Activated B cell treated with CpG ODN at 0.5 μM for 24 hours (primary cell): Measurements from ENCODE around the gene LY9. TPM values are rescaled to one million over a fixed set of nuclear protein-coding genes. Genes with fewer than 3 reads are reported as not detected.

Source experiments
- ATAC-seq: fragments of 200-7000 bp; cut with Tn5 transposase; one replicate; pipeline ENCODE4 v1.10.0; 2021; ENCODE audit warnings: low read depth, mild to moderate bottlenecking, moderate library complexity
- CTCF ChIA-PET: fragments of 350-600 bp; sonication (Branson Sonifier 250); formaldehyde crosslinking; loops from one replicate; lab custom pipeline; 2021; ENCODE audit warnings: antibody characterized with exemption; lab: Charles Lee
- POLR2A ChIA-PET: fragments of 350-600 bp; sonication (Branson Sonifier 250); formaldehyde crosslinking; loops from one replicate; lab custom pipeline; 2021; ENCODE audit warnings: antibody characterized with exemption; lab: Charles Lee
- DNase-seq: peaks from one replicate; pipeline ENCODE4 v3.0.0; 2022
- H3K27ac Mint-ChIP-seq: one replicate; pipeline ENCODE4 v1.8.0; 2020; ENCODE audit warnings: mixed read lengths
- H3K27me3 Mint-ChIP-seq: one replicate; pipeline ENCODE4 v1.8.0; 2021; ENCODE audit warnings: mixed read lengths
- H3K36me3 Mint-ChIP-seq: one replicate; pipeline ENCODE4 v1.8.0; 2021; ENCODE audit warnings: low read depth, mixed read lengths
- H3K4me1 Mint-ChIP-seq: one replicate; pipeline ENCODE4 v1.8.0; 2021; ENCODE audit warnings: mixed read lengths
- H3K4me3 Mint-ChIP-seq: one replicate; pipeline ENCODE4 v1.8.0; 2020; ENCODE audit warnings: mild to moderate bottlenecking, mixed read lengths
- H3K9me3 Mint-ChIP-seq: one replicate; pipeline ENCODE4 v1.8.0; 2020; ENCODE audit warnings: mixed read lengths
- CTCF ChIP-seq: fragments of 200-600 bp; IDR thresholded peaks from one replicate; pipeline ENCODE4 v1.8.0; 2022; ENCODE audit warnings: antibody characterized with exemption, mild to moderate bottlenecking
- intact Hi-C: fragments of 100-400 bp; cut with micrococcal nuclease; formaldehyde crosslinking; loops from one replicate; pipeline ENCODE4 v1.15.1; 2024
- total RNA-seq: library from RNA; stranded (reverse); gene quantifications from 2 replicates; pipeline ENCODE4 v1.2.3, GENCODE V29; 2022

LY9 gene
- total RNA-seq, 1 donor from 2014 or later: 71.6 TPM

- ATAC-seq (no peak), DNase-seq (no peak)
- Mint-ChIP-seq H3K4me3 (no peak overlapping the region), H3K4me1 (no peaks in the 10 kb centered on the region), H3K9me3 (no peaks in the 10 kb centered on the region), H3K27me3 (no peaks in the 10 kb centered on the region), H3K27ac (no peak overlapping the region), H3K36me3 (no peaks in the 10 kb centered on the region)
- POLR2A ChIA-PET: no interaction called here
- intact Hi-C loops: no loop called here
- TF ChIP-seq CTCF: no peak
- CTCF ChIA-PET: no interaction called here
Observed at GRCh38 chr1:160853754-160854153, 57.8 kb downstream of the LY9 start.

GRCh38 chr1:160855181-160855981 lies 59.4 kb downstream of the LY9 start:
- ChIA-PET POLR2A (no interaction called here), CTCF (no interaction called here)
- intact Hi-C loops: no loop called here
- Mint-ChIP-seq H3K36me3 (no peaks in the 10 kb centered on the region), H3K4me3 (no peak overlapping the region), H3K4me1 (no peaks in the 10 kb centered on the region), H3K27me3 (no peaks in the 10 kb centered on the region), H3K9me3 (no peaks in the 10 kb centered on the region), H3K27ac (no peak overlapping the region)
- no peak for DNase-seq
- TF ChIP-seq CTCF: no peak
- ATAC-seq: no peak

- Mint-ChIP-seq H3K4me1 (peaks cover 17% of the 10 kb centered on the region), H3K27ac (no peak overlapping the region), H3K27me3 (no peaks in the 10 kb centered on the region), H3K36me3 (no peaks in the 10 kb centered on the region), H3K9me3 (no peaks in the 10 kb centered on the region), H3K4me3 (no peak overlapping the region)
- CTCF ChIA-PET: no interaction called here
- ATAC-seq (no peak), DNase-seq (no peak)
- TF ChIP-seq CTCF: no peak
- intact Hi-C loops: no loop called here
- POLR2A ChIA-PET: no interaction called here
Observed at GRCh38 chr1:160858097-160858496, 62.1 kb downstream of the LY9 start.

GRCh38 chr1:160858507-160858906 lies 62.5 kb downstream of the LY9 start:
- H3K4me3 Mint-ChIP-seq: no peak overlapping the region
- H3K27me3 Mint-ChIP-seq: no peaks in the 10 kb centered on the region
- ChIA-PET POLR2A (no interaction called here), CTCF (no interaction called here)
- intact Hi-C loops: no loop called here
- no peak overlapping the region for H3K27ac Mint-ChIP-seq
- no peak for ATAC-seq
- H3K4me1 Mint-ChIP-seq: peaks cover 19% of the 10 kb centered on the region
- no peak for TF ChIP-seq CTCF
- no peaks in the 10 kb centered on the region for H3K9me3 Mint-ChIP-seq
- H3K36me3 Mint-ChIP-seq: no peaks in the 10 kb centered on the region
- DNase-seq: no peak

- Mint-ChIP-seq H3K9me3 (no peaks in the 10 kb centered on the region), H3K27ac (no peak overlapping the region), H3K4me1 (peaks cover 25% of the 10 kb centered on the region), H3K36me3 (no peaks in the 10 kb centered on the region), H3K27me3 (no peaks in the 10 kb centered on the region), H3K4me3 (no peak overlapping the region)
- no peak for TF ChIP-seq CTCF
- POLR2A ChIA-PET: no interaction called here
- no peak for DNase-seq
- CTCF ChIA-PET: no interaction called here
- intact Hi-C loops: no loop called here
- no peak for ATAC-seq
Observed at GRCh38 chr1:160859166-160859565, 63.2 kb downstream of the LY9 start.
